Measurements from ENCODE around the gene CXCR4.

- TF ChIP-seq CTCF (IDR thresholded peaks at IDR 0.05; ENCODE audit: low read depth, low read length) (no peak), EZH2phosphoT487 (IDR thresholded peaks at IDR 0.05; ENCODE audit: low read depth) (no peak)
These were observed 20.0 kb upstream of the CXCR4 start for GRCh38 chr2:136137982-136138381.

Data from OCI-LY3 (cell line).